HG02981 (cell line): ENCODE results near the gene PPT1.
"Not testable (repeated sequence)": the region's sequence is repeated elsewhere in the genome, so short reads cannot be mapped to it uniquely, and the experiment has no call there.

Experiments
- ATAC-seq: cut with Tn5 transposase; IDR thresholded peaks from one replicate; pipeline ENCODE4 v1.9.1; 2021; ENCODE audit warnings: mild to moderate bottlenecking, moderate library complexity; ENCODE audit not compliant: unreplicated experiment

PPT1 gene

DNA sequence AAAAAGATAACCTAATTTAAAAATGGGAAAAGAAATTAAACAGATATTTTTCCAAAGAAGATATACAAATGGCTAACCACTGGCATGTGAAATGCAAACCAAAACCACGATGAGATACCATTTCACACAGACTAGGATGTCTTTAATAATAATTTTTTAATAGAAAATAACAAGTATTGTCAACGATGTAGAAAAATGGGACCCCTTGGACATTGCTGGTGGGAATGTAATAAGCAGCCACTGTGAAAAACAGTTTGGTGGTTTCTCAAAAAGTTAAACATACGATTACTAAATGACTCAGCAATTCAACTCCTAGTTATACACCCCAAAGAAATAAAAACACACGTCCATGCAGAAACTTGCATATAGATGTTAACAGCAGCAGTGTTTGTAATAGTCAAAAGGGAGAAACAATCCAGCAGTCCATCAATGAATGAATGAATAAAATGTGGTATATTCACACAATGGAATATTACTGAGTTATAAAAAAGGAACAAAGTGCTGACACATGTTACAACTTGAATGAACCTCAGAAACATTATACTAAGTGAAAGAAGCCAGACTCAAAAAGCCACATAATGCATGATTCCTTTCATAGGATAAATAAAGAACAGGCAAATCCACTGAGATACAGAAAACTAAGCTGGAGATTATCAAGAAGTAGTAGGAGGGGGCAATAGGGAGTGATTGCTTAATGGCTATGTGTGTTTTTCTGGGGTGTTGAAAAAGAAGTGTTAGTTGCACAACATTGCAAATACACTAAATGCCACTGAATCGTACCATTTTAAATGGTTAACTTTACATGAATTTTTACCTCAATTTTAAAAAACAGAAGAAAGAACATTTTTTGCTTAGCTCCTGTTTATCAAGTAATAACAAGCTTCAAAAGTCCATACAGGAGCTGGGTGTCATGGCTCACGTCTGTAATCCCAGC is 4.1 kb downstream of the PPT1 start:
- no peak for ATAC-seq

- no peak for ATAC-seq
Observed at GRCh38 chr1:40092241-40092640, 4.8 kb downstream of the PPT1 start.

DNA sequence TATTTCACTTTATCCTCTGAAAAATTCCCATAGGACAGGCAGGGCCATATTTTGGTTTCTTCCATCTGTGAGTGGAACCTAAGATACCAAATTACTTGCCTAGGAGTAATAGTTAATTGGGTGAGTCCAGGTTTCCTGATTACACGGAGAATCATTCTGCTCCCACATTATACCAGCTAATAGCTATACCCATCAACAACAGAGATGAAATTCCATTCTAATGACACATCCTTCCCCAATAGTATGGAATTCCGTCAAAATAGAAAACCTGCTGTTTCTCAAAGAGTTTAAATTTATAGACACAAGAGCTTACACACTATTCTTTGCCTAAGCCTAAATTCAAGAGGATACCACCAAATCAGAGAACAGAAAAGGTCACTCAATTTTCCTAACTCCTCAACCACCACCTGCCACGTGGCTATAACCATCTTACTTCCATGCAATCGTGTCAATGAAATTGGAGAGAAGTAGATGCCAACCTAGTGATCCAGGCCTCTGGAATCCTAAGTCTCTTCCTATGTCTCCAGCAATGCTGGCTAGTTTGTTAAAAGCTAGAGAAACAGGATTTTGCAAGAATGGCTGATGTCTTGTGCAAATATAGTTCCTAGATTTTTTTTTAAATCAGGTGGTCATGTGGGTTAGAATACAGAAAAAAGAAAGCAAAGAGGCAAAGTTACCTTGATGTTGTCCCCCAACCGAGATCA is 6.2 kb downstream of the PPT1 start:
- ATAC-seq = no peak

GRCh38 chr1:40084750-40085149 is 12.3 kb downstream of the PPT1 start:
- ATAC-seq = not testable (repeated sequence)

- ATAC-seq = no peak
Observed at GRCh38 chr1:40081871-40082270, 15.2 kb downstream of the PPT1 start.

DNA sequence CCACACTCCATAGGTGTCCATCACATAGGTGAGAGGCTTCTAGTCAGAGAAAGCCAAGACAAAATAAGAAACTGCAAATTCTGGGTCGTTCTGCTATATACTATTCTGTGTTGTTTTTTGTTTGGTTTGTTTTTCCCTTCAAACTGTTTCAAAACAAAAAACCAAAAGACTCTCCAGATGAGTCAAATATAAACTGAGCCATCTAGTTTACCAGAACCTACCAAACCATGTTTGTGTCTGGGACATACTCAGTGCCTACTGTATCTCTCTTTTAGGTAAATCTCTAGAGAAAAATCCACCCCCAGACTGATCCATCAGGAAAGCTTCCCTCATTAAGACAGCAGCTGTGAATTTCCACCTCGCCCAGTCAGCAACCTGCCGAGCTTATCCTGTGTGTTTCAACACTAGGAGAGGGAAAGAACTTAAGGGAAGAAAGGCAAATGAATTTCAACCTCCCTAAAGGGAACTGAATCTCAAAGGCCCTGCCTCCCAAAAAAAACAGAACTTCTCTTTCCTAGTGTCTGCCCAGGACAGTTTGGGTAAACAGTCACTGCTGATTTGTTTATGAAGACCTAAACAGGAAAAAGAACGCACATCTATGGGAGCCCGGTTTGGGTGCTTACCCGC is 17.2 kb downstream of the PPT1 start:
- ATAC-seq = no peak

DNA sequence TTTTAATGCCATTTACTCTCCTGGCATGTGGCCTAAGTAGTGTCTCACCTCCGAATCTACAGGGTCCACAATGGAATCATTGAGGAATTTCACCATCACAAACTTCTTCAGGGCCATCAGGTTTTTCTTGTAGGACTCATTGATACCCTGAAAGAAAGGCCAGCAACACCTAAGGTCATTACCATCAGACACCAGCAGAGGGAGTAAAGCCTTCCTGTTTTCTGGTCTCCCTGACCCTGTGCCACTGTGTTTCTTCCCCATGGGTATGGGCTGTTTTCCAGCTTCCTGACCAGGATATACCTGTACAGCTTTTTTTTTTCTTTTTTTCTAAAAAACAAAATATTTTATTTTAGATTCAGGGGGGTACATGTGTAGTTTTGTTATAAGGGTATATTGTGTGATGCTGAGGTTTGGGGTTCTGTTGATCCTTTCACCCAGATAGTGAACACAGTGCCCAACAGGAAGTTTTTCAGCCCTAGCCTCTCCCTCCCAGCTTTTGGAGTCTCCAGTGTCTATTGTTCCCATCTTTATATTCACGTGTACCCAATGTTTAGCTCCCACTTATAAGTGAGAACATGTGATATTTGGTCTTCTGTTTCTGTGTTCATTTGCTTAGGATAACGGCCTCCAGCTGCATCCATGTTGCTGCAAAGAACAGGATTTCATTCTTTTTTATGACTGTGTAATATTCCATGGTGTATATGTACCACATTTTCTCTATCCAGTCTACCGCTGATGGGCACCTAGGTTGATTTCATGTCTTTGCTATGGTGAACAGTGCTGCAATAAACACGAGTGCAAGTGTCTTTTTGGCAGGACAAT is 18.3 kb downstream of the PPT1 start:
- ATAC-seq = no peak

DNA sequence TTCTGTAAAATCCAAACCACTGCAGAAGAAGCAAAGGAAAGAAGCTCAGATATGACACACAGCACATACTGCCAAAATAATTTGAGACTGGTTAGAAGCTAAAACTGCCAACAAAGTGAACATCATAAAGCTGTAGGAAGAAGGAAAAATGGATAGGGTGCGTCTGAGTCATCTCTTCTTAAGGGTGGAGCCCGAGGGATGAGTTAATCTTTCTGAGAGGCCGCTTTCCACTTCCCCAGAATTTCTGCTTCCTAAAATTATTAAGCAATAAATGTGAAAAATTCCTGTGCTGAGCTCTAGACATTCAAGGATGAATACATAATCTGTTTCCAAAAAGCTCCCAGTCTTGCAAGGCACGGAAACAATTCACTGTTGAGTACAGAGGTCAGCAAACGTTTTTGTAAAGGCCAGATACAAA is 20.1 kb downstream of the PPT1 start:
- ATAC-seq = no peak

GRCh38 chr1:40075266-40075665 is 21.8 kb downstream of the PPT1 start:
- no peak for ATAC-seq

DNA sequence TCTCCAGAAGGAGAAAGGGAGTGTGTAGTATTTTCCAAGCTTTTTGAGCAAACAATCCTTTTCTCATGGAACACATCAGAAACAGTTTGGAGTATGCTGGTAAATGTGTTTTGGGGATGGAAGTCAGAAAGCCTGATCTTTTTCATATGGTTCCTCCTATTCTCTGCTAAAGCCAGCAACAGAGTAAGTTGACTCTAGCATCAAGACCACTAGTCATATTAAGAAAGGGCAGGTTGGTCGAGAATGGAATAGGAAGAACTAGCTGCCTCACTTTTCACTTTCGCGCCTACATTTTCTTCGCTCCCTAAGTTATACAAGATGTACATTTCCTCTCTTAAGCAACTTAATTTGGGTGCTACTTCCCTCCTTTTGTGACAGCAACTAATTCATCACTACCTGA is 24.0 kb downstream of the PPT1 start:
- no peak for ATAC-seq

- no peak for ATAC-seq
Observed at GRCh38 chr1:40072142-40072541, 24.9 kb downstream of the PPT1 start.

DNA sequence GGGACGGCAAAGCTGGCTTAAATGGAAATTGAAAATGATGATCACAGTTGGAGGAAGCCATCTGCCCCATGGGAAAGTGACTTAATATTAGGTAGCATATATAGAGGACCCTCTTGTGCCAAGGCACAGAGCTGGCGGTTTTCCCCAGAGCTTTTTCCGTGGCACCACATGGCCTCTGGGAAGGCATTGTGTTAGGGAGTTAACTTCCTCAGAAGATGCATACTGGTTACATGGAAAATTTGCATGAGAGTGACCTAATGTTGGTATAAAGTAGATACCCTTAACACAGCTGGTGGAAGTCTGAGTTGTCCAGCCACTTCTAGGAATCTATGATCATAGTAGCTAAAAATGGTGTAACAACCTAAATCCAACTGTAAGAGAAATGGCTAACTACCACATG is 29.2 kb downstream of the PPT1 start:
- ATAC-seq = no peak

- no peak for ATAC-seq
Observed at GRCh38 chr1:40067023-40067422, 30.0 kb downstream of the PPT1 start.

- ATAC-seq = peak; percentile 74
Observed at GRCh38 chr1:40064797-40065499, 32.1 kb downstream of the PPT1 start.

DNA sequence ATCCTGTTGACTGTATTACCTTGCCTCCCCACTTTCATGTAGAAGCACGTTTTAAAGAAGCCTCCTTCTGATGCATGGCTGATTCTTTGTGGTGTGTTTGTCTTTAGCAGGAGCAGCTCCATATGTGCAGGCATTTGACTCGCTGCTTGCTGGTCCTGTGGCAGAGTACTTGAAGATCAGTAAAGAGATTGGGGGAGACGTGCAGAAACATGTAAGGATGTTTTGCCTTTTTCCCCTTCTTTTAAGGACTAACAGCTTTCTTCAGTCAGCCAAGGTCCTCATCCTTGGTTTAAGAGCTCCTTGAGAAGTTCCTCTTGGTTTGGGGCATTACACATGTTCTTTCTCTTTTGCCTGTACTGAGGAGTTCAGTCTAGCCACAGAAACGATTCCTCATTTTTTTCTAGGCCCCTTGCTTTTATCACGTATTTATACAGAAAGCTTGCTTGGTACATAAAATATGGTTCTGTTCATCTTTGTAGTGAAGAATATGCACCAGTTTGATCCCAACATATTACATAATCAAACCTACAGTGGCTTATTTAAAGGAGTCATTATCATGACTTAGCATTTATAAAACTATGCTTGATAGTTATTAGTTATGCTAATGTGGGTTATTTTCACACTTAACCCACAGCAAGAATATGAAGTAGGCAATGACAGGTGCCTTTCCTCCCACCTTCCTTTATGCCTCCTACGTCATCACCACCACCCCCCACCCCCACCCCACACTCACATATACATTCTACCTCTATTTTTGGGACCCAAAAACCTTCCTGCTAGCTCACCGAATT is 36.9 kb downstream of the PPT1 start:
- no peak for ATAC-seq

DNA sequence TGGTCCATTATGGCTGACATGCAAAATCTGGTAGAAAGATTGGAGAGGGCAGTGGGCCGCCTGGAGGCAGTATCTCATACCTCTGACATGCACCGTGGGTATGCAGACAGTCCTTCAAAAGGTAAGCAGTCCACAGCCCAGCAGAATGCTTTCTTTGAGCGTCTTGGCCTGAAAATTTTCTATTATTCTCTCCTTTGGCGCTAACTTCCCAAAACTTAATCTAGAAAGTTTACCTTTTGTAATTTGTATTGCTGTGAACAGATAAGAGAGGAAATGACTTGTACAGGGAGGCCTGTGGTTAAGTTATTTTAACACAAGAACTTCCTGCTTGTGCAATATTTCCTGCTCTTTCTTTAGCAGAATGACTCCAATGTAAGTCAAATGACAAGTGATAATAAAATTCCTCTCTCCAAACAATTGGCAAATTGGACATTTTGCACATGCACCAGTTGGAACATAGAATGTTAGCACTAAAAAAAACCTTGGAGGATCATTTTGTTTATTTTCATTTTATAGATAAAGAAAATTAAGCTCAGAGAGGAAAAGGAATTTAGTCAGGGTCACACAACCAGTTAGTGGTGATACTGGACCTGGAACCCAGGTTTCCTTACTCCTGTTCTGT is 37.6 kb downstream of the PPT1 start:
- ATAC-seq = peak; percentile 54

- no peak for ATAC-seq
Observed at GRCh38 chr1:40058453-40059337, 38.4 kb downstream of the PPT1 start.

DNA sequence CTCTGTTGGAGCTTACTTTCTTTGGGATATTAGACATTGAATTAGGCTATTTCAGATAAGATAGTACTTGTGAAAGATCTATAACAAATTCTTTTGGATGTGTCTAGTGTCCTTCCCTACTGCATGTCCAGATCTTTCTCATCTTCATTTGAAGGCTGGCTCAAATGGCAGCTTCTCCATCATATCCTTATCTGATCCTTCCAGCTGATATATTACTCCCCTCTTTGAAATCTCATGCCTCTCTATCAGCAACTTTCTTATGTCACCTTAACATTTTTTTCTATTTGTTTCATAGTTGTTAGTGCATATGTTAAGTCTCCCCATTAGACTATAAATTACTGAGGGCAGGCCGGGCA is 39.0 kb downstream of the PPT1 start:
- ATAC-seq = no peak
